Neuronal stem cell (in vitro differentiated cells): ENCODE results near the gene DNM3.

Experiments
- DNase-seq: peaks from one replicate; pipeline ENCODE4 v3.0.0-alpha.2; 2013; ENCODE audit warnings: low spot score
- H2AFZ ChIP-seq: one replicate; pipeline ENCODE4 v1.6.1; 2013; ENCODE audit warnings: mild to moderate bottlenecking, low read length, inconsistent platforms
- H2AK5ac ChIP-seq: 2 replicates; pipeline ENCODE4 v1.6.1; 2013; ENCODE audit warnings: low read depth, mild to moderate bottlenecking, inconsistent platforms, low read length, moderate library complexity, mixed read lengths
- H2BK120ac ChIP-seq: 2 replicates; pipeline ENCODE4 v1.6.1; 2013; ENCODE audit warnings: low read depth, mild to moderate bottlenecking, inconsistent platforms, low read length, moderate library complexity, mixed read lengths
- H2BK12ac ChIP-seq: one replicate; pipeline ENCODE4 v1.6.1; 2013; ENCODE audit warnings: low read length, inconsistent platforms
- H2BK15ac ChIP-seq: 2 replicates; pipeline ENCODE4 v1.6.1; 2013; ENCODE audit warnings: mild to moderate bottlenecking, low read length, inconsistent platforms, mixed read lengths
- H2BK5ac ChIP-seq: one replicate; pipeline ENCODE4 v1.6.1; 2013; ENCODE audit warnings: inconsistent platforms, mild to moderate bottlenecking, low read length, moderate library complexity
- H3K14ac ChIP-seq: one replicate; pipeline ENCODE4 v1.6.1; 2013; ENCODE audit warnings: low read length, inconsistent platforms
- H3K18ac ChIP-seq: 2 replicates; pipeline ENCODE4 v1.6.1; 2013; ENCODE audit warnings: low read length, inconsistent platforms
- H3K23ac ChIP-seq: 2 replicates; pipeline ENCODE4 v1.6.1; 2013; ENCODE audit warnings: low read depth, mild to moderate bottlenecking, mixed read lengths, low read length, inconsistent platforms; ENCODE audit not compliant: poor library complexity
- H3K27ac ChIP-seq: replicated peaks from 3 replicates; pipeline ENCODE4 v1.5.1; 2013; ENCODE audit warnings: low read length, inconsistent platforms
- H3K27me3 ChIP-seq, 3 experiments: 2 replicates each; pipeline ENCODE4 v1.6.1; 2013; ENCODE audit warnings: low read length in 3 of 3, mild to moderate bottlenecking in 2 of 3, inconsistent platforms in 1 of 3, low read depth in 1 of 3, mixed read lengths in 1 of 3, moderate library complexity in 1 of 3; ENCODE audit not compliant: control insufficient read depth in 3 of 3, insufficient read depth in 3 of 3
- H3K36me3 ChIP-seq, 2 donors: replicated peaks in 1 of 2; 2 replicates each; pipeline ENCODE4 v1.6.1; 2013; ENCODE audit warnings: low read length in 2 of 2; ENCODE audit not compliant: control insufficient read depth in 2 of 2, insufficient read depth in 2 of 2
- H3K4ac ChIP-seq: 2 replicates; pipeline ENCODE4 v1.6.1; 2013; ENCODE audit warnings: inconsistent platforms, mild to moderate bottlenecking, low read length, moderate library complexity
- H3K4me1 ChIP-seq, 2 donors: 1 replicate in 1 of 2; 2 replicates in 1 of 2; pipeline ENCODE4 v1.6.1; 2013; ENCODE audit warnings: low read length in 2 of 2, low read depth in 1 of 2; ENCODE audit not compliant: control insufficient read depth in 2 of 2, insufficient read depth in 1 of 2
- H3K4me2 ChIP-seq: one replicate; pipeline ENCODE4 v1.6.1; 2013; ENCODE audit warnings: mild to moderate bottlenecking, low read length, inconsistent platforms; ENCODE audit not compliant: insufficient read depth, poor library complexity, severe bottlenecking
- H3K4me3 ChIP-seq, 2 donors: 2 replicates each; pipeline ENCODE4 v1.5.1; 2013; ENCODE audit warnings: low read length in 2 of 2, mild to moderate bottlenecking in 2 of 2, inconsistent platforms in 1 of 2, moderate library complexity in 1 of 2
- H3K79me1 ChIP-seq: one replicate; pipeline ENCODE4 v1.6.1; 2013; ENCODE audit warnings: low read depth, mild to moderate bottlenecking, inconsistent platforms, low read length, moderate library complexity
- H3K9ac ChIP-seq: one replicate; pipeline ENCODE4 v1.6.1; 2013; ENCODE audit warnings: mild to moderate bottlenecking, low read depth, low read length, inconsistent platforms; ENCODE audit not compliant: poor library complexity
- H3K9me3 ChIP-seq, 2 donors: replicated peaks in 1 of 2; 2 replicates each; pipeline versions ENCODE3 to v1.6.1; 2013; ENCODE audit warnings: low read length in 2 of 2, mild to moderate bottlenecking in 2 of 2, inconsistent platforms in 1 of 2, low read depth in 1 of 2, mixed read lengths in 1 of 2, moderate library complexity in 1 of 2; ENCODE audit not compliant: control insufficient read depth in 2 of 2, insufficient read depth in 1 of 2
- H4K8ac ChIP-seq: one replicate; pipeline ENCODE4 v1.6.1; 2013; ENCODE audit warnings: low read depth, mild to moderate bottlenecking, inconsistent platforms, low read length, moderate library complexity
- H4K91ac ChIP-seq: one replicate; pipeline ENCODE4 v1.6.1; 2013; ENCODE audit warnings: low read length, low read depth, mild to moderate bottlenecking, inconsistent platforms; ENCODE audit not compliant: poor library complexity
- WGBS, 2 donors: extraction: QIAGEN DNeasy Blood & Tissue Kit; methylation state at CpG; one replicate each; pipeline ENCODE4 v1.1.7; 2013; ENCODE audit warnings: missing lambda C conversion rate in 2 of 2, mixed read lengths in 1 of 2; ENCODE audit not compliant: insufficient read length in 2 of 2, insufficient replicate concordance in 1 of 2; ENCODE audit errors: extremely low coverage in 2 of 2; 5-methylcytosine and 5-hydroxymethylcytosine counted together

The DNM3 gene

DNA sequence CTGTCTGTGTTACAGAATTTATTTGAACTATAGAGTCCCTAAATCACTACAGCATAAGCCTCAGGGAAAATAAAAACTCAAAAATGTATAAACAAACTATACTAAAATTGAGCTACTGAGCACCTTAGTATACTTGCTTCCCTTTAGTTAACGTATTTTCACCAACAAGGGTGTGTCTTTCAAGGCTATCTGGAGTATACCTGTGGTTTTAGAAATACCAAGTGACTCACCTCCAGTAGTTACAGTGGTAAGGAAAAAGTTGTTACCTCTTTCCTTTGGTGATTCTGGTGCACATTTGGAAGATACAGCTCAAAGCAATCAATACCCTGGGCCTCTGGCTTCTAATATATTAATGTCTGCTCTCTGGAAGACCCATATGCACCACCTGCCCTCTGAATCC, 511.1 kb downstream of the DNM3 start:
- Histone ChIP-seq H2BK12ac (no peak overlapping the region), H3K18ac (no peak overlapping the region), H3K27me3 (no peaks in the 10 kb centered on the region), H2BK5ac (no peak overlapping the region), H3K9me3 (peaks cover 0 to 3% of the 10 kb centered on the region in 2 donors), H2AFZ (no peak overlapping the region), H3K79me1 (no peaks in the 10 kb centered on the region), H2AK5ac (no peak overlapping the region), H3K4me2 (no peak overlapping the region), H4K8ac (no peak overlapping the region), H4K91ac (no peak overlapping the region), H3K36me3 (no peaks in the 10 kb centered on the region), H3K9ac (no peak overlapping the region), H3K4me3 (no peak overlapping the region), H2BK120ac (no peak overlapping the region), H3K4me1 (peaks cover 0 to 11% of the 10 kb centered on the region in 2 donors), H3K14ac (no peak overlapping the region), H3K23ac (no peak overlapping the region), H3K27ac (no peak overlapping the region), H2BK15ac (no peak overlapping the region), H3K4ac (no peak overlapping the region)
- no CpG with 5 or more reads among the region's 1 CpG for WGBS, 2 donors
- DNase-seq: no peak

DNA sequence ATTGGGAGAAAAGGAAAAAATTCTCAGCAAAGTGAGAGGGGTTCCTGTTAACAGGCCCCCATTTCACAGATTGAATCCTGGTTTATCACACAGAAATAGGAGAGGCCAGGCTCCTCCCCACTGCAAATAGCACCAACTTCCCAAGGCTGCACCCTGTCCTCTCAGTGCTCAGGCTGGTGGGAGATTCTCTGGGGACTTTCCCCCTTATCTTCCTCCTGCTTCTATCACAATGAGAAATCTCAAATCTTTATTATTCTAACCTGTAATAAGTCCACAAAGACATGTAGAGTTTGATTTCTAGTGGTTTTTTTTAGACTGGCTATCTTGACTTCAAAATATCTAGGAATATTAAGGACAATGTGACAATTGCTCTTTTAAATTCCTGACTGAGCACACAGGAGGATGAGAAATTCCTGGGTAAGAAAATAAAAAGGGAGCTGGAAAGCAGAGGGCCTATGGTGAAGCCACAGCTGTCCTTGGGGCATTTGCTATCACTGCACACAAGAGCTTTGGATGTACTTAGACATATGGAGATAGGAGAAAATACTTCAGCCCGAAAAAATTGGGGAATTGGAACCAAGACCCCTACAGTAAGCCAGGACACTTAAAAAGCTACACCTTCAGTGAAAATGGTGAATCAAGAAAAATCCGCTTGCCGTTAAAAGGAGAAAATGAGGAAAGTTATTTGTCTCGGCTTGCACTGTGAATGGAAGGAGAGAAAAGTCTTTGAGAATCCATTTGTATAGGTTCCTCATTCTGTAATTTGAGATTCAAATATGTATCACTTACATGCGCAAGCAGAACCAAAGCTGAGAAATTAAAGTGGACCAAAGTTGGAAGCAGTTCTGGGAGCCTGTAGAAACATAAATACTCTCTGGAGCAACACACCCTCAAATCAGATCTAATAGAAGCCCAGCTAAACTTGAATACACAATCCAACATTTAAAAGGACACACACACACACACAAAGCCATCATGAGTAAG, 513.3 kb downstream of the DNM3 start:
- no peaks in the 10 kb centered on the region for H3K79me1 ChIP-seq
- no peak for DNase-seq
- no peak overlapping the region for H4K91ac ChIP-seq
- peaks cover 2 to 23% of the 10 kb centered on the region in 2 donors for H3K4me1 ChIP-seq
- H3K4me2 ChIP-seq: no peak overlapping the region
- WGBS, 2 donors: no CpG with 5 or more reads among the region's 5 CpGs
- H2BK5ac ChIP-seq: no peak overlapping the region
- no peak overlapping the region for H2AK5ac ChIP-seq
- H3K9me3 ChIP-seq: no peaks in the 10 kb centered on the region
- no peaks in the 10 kb centered on the region for H3K27me3 ChIP-seq
- H3K36me3 ChIP-seq: no peaks in the 10 kb centered on the region
- H3K14ac ChIP-seq: no peak overlapping the region
- H3K4ac ChIP-seq: no peak overlapping the region
- no peak overlapping the region for H3K9ac ChIP-seq
- H3K18ac ChIP-seq: no peak overlapping the region
- H2AFZ ChIP-seq: no peak overlapping the region
- no peak overlapping the region for H4K8ac ChIP-seq
- H3K27ac ChIP-seq: no peak overlapping the region
- no peak overlapping the region for H3K4me3 ChIP-seq
- no peak overlapping the region for H2BK15ac ChIP-seq
- H2BK120ac ChIP-seq: no peak overlapping the region
- no peak overlapping the region for H2BK12ac ChIP-seq
- H3K23ac ChIP-seq: no peak overlapping the region

DNA sequence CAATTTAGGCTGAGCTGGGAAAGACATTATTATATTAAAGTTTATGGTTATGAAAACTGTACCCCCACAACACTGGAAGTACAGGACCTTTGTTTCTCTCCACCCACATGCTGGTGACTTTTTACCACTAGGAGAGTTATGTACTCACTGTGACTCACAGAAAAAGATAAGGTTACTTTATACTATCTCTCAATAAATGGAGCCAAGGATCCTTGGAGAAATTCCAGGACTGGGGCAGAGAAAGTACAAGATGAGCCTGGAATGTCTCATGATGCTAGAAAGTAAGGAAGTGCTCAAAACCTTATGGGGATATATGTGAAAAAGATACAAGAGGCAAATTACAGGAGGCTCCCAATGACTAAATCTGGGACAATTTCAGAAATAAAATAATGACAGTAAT, 515.3 kb downstream of the DNM3 start:
- Histone ChIP-seq H3K79me1 (no peaks in the 10 kb centered on the region), H2BK5ac (no peak overlapping the region), H3K36me3 (no peaks in the 10 kb centered on the region), H3K4me3 (no peak overlapping the region), H3K4me2 (no peak overlapping the region), H3K9ac (no peak overlapping the region), H3K14ac (no peak overlapping the region), H3K27me3 (no peaks in the 10 kb centered on the region), H2BK12ac (no peak overlapping the region), H3K27ac (no peak overlapping the region), H4K91ac (no peak overlapping the region), H2BK15ac (no peak overlapping the region), H3K23ac (no peak overlapping the region), H4K8ac (no peak overlapping the region), H3K4ac (no peak overlapping the region), H3K18ac (no peak overlapping the region), H3K4me1 (peaks cover 7 to 28% of the 10 kb centered on the region in 2 donors), H2AFZ (no peak overlapping the region), H2BK120ac (no peak overlapping the region), H3K9me3 (no peaks in the 10 kb centered on the region), H2AK5ac (no peak overlapping the region)
- no peak for DNase-seq

DNA sequence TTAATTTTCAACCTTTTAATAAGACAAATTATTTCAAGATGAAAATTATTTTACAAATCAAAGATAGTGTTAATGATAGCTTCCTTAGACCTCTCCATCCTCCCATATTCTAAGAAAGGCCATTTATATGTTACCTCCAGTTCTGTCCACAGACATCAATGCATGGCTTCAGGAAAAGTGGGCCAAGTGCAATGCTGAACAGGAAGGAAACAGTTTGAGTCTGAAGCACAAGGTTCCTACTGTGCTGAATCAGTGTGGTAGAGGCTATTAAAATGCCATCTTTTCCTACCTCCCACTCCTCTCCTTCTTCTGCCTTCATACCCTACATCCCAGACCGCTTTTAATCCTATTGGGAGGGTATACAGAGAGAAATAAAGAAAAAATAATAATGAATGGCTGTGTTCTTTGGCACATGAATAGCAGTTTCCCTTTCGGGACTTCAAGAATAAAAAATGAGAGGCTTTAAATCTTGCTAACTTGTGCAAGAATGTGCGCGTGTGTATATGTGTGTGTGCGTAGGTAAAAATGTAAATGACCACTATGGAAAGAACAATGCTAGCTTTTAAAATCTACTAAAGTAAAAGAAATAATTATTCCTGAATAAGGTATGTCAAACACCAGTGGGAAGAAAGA, 516.6 kb downstream of the DNM3 start:
- no peaks in the 10 kb centered on the region for H3K36me3 ChIP-seq

More for the DNA sequence above, 516.6 kb downstream of the DNM3 start:
- Histone ChIP-seq H3K27me3 (no peaks in the 10 kb centered on the region), H3K4ac (no peak overlapping the region), H2AK5ac (no peak overlapping the region), H2BK5ac (no peak overlapping the region), H3K18ac (no peak overlapping the region), H2AFZ (peak overlapping the region; percentile 83), H3K9ac (no peak overlapping the region), H2BK15ac (no peak overlapping the region), H3K23ac (no peak overlapping the region), H2BK12ac (no peak overlapping the region), H4K91ac (no peak overlapping the region), H3K4me3 (no peak overlapping the region), H4K8ac (no peak overlapping the region), H3K4me2 (no peak overlapping the region), H3K27ac (no peak overlapping the region), H2BK120ac (no peak overlapping the region), H3K79me1 (no peaks in the 10 kb centered on the region), H3K14ac (no peak overlapping the region), H3K9me3 (no peaks in the 10 kb centered on the region), H3K4me1 (peaks cover 7 to 25% of the 10 kb centered on the region in 2 donors)
- no peak for DNase-seq
- WGBS, 2 donors: no CpG with 5 or more reads among the region's 5 CpGs
